ENCODE results near the gene HHEX. TPM values are rescaled to one million over a fixed set of nuclear protein-coding genes. Genes with fewer than 3 reads are reported as not detected.

Gene HHEX
- total and polyA plus RNA-seq, 3 donors from 2014 or later, result 2.6 to 5.6 (median 4.0) TPM

GRCh38 chr10:92655426-92655825 is 34.3 kb upstream of the HHEX start:
- no peak overlapping the region for H3K27ac ChIP-seq
- no peaks in the 10 kb centered on the region for H3K27me3 ChIP-seq
- intact Hi-C loops (cut with DNase I; ENCODE audit: low total_unique reads), result no loop called here
- no peaks in the 10 kb centered on the region for H3K36me3 ChIP-seq (ENCODE audit: low read depth, missing control alignments)
- no peaks in the 10 kb centered on the region for H3K9me3 ChIP-seq
- H3K4me3 ChIP-seq, result no peak overlapping the region
- 76 to 93% methylated on average over 1 of the region's 1 CpG for WGBS, 2 donors
- TF ChIP-seq POLR2A (IDR thresholded peaks at IDR 0.05) (no peak), CTCF (IDR thresholded peaks at IDR 0.05) (no peak)
- no peaks in the 10 kb centered on the region for H3K4me1 ChIP-seq
- DNase-seq, result no peak

DNA sequence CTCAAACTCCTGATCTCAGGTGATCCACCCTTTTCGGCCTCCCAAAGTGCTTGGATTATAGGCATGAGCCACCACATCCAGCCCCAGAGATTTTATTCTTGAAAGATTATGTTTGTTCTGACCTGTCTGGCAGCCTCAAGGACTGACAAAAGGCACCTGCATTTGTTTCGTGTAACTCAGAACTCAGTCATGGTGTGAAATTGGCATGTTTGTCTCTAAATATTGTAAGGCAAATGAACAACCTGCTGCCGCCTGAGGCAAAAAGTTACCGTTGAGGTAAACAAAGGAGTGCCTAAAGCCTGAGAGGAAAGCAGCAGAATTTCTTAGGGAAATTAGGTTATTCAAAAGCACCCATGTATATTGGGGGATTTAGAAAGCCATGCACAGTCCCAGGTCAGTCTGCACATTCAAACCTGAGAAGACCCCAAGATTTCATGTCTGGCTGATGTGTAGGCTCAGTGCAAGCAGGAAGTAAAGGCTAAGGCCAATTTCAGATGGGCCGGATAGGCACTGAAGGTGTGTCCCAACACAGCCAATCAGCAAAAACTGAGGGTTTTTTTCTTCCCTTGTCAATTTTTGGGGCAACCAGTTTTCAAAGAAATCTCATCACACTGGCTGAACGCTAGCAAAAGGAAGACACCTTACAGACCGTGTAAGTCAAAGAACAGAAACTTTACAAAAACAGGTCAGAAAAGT is 33.3 kb upstream of the HHEX start:
- WGBS, 2 donors, result 87 to 96% methylated on average over 7 of the region's 7 CpGs
- Histone ChIP-seq H3K9me3 (no peaks in the 10 kb centered on the region), H3K27ac (no peak overlapping the region), H3K4me3 (no peak overlapping the region), H3K36me3 (ENCODE audit: low read depth, missing control alignments) (no peaks in the 10 kb centered on the region), H3K4me1 (no peaks in the 10 kb centered on the region), H3K27me3 (no peaks in the 10 kb centered on the region)
- no peak for DNase-seq
- intact Hi-C loops (cut with DNase I; ENCODE audit: low total_unique reads), result no loop called here
- TF ChIP-seq POLR2A (IDR thresholded peaks at IDR 0.05) (no peak), CTCF (IDR thresholded peaks at IDR 0.05) (no peak)

DNA sequence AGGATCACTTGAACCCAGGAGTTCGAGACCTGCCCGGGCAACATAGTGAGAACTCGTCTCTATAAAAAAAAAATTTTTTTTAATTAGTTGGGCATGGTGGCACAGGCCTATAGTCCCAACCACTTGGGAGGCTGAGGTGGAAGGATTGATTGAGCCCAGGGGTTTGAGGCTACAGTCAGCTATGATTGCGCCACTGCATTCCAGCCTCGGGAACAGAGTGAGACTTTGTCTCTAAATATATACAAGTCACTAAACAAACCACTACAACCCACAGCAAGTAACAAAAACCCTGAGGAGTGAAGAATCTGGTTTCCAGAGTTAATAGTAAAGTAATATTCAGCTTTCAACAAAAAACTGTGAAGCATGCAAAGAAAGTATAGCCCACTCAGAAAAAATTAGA is 32.7 kb upstream of the HHEX start:
- Histone ChIP-seq H3K27me3 (no peaks in the 10 kb centered on the region), H3K27ac (no peak overlapping the region), H3K9me3 (no peaks in the 10 kb centered on the region), H3K36me3 (ENCODE audit: low read depth, missing control alignments) (no peaks in the 10 kb centered on the region), H3K4me3 (no peak overlapping the region), H3K4me1 (no peaks in the 10 kb centered on the region)
- no peak for DNase-seq
- 86 to 95% methylated on average over 5 of the region's 5 CpGs for WGBS, 2 donors
- intact Hi-C loops (cut with DNase I; ENCODE audit: low total_unique reads), result no loop called here
- no peak for TF ChIP-seq CTCF (IDR thresholded peaks at IDR 0.05)
- no peak for TF ChIP-seq POLR2A (IDR thresholded peaks at IDR 0.05)

- Histone ChIP-seq H3K4me1 (no peaks in the 10 kb centered on the region), H3K27me3 (no peaks in the 10 kb centered on the region), H3K36me3 (ENCODE audit: low read depth, missing control alignments) (no peaks in the 10 kb centered on the region), H3K9me3 (no peaks in the 10 kb centered on the region), H3K4me3 (no peak overlapping the region), H3K27ac (no peak overlapping the region)
- DNase-seq, result no peak
- TF ChIP-seq CTCF (IDR thresholded peaks at IDR 0.05), result no peak
- TF ChIP-seq POLR2A (IDR thresholded peaks at IDR 0.05), result no peak
- intact Hi-C loops (cut with DNase I; ENCODE audit: low total_unique reads), result no loop called here
Measured at GRCh38 chr10:92662848-92663247, 26.9 kb upstream of the HHEX start.

- intact Hi-C loops (cut with DNase I; ENCODE audit: low total_unique reads), result no loop called here
- no peak overlapping the region for H3K4me3 ChIP-seq
- H3K4me1 ChIP-seq, result no peaks in the 10 kb centered on the region
- no peaks in the 10 kb centered on the region for H3K9me3 ChIP-seq
- TF ChIP-seq CTCF (IDR thresholded peaks at IDR 0.05) (no peak), POLR2A (IDR thresholded peaks at IDR 0.05) (no peak)
- DNase-seq, result no peak
- no peaks in the 10 kb centered on the region for H3K27me3 ChIP-seq
- no peak overlapping the region for H3K27ac ChIP-seq
- H3K36me3 ChIP-seq (ENCODE audit: low read depth, missing control alignments), result no peaks in the 10 kb centered on the region
Measured at GRCh38 chr10:92664322-92664721, 25.4 kb upstream of the HHEX start.

Measured in testis (tissue), 3 donors.